HG02610 (cell line): ENCODE data around the gene ABHD12B.

Experiments
- ATAC-seq: cut with Tn5 transposase; IDR thresholded peaks from one replicate; pipeline ENCODE4 v1.9.1; 2021; ENCODE audit warnings: mild to moderate bottlenecking, moderate library complexity; ENCODE audit not compliant: unreplicated experiment

Gene ABHD12B, protein sequence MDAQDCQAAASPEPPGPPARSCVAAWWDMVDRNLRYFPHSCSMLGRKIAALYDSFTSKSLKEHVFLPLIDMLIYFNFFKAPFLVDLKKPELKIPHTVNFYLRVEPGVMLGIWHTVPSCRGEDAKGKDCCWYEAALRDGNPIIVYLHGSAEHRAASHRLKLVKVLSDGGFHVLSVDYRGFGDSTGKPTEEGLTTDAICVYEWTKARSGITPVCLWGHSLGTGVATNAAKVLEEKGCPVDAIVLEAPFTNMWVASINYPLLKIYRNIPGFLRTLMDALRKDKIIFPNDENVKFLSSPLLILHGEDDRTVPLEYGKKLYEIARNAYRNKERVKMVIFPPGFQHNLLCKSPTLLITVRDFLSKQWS

DNA sequence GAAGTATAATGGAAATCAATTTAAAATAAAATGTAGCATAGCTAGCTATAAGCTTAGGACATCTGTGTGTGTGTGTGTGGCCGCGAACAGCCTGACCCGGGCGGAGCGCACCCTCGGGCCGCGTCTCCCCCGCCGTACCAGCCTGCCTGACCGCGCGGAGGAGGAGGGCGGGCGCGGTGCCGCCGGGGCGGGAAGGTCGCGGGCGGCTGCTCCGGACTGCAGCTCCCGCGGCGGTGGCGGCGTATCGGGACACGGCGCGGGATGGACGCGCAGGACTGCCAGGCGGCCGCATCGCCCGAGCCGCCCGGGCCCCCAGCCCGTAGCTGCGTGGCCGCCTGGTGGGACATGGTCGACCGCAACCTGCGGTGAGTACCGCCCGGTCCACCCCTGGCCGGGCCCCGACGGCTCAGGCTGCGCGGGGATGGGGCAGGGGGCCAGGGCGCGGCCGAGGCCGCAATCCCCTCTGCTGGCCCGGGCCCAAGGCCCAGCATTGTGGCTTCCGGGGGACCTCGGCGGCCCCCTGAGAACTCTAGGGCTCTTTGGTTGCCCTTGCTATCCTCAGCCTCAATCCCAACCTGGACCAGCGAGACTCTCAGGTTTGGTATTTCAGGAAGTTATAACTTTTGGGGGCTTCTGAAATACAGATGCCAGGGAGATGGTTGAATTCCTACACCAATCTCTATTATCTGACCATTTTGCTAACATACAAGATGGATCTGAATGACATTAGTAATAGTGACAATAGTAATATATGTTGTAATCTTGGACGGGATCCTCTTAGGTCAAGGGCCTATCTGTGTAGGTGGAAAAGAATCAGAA, at the start of gene ABHD12B:
Gene ABHD12B, plus strand, starts transcription at position 140 of the 819 bp plus-strand sequence. Its CDS starts 122 bp downstream, at position 262.
- ATAC-seq = no peak

DNA sequence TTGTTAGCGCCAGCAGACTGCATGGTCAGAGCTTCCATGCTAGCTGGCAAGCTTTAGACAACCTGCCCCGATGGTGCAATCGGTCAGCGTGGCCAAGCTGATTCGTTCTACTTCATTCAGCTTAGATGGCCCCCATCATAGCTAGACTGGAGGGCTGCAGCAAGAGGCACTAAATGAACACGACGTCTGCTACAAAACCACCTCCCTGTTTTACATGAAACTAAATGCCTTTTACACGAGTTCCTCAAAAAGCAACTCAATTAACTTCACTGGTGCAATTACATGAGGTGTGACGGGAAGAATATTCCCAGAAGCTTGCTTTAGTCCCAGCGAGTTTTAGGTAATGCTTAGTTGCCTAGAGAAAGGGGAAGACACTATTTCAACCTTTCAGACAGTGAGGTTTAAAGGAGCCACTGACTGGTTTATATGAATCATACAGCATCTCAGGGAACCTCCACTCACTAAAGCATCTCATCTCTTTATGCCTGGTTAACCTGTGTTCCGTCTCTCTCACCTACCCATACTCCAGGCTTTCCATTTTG, 49.3 kb upstream of the ABHD12B start:
- ATAC-seq = peak; percentile 42

DNA sequence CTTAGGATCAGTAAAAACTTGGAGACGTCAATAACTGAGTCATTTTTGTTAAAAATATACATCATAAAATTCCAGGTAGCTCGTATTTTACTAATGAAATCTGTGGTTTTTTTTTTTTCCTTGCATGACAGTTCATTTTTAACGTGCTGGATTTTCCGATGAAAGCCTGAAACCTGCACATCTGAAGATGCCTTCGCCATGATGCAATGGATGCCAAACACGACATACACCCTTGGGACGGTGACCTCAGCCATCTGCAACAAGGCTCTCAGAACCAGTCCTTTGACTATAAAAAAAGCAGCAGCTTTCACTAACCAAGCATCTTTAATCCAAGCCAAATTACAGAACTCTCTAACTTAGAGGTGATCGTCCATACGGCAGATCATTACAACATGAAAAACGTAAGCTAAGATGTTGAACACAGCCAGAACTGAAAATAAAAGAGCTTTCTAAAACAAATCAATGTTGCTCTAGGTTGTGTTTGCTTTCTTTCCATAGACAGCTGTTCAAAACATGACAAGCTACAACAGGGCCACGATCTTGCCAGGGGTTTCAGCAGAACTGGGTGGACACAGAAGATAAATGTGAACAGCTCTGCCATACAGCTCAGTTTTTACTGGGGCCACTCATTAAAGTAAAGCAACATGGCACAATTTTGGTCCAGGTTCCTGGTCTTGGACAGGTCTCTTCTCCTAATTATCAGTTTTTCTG, 48.6 kb upstream of the ABHD12B start:
- ATAC-seq = peak; percentile 10

DNA sequence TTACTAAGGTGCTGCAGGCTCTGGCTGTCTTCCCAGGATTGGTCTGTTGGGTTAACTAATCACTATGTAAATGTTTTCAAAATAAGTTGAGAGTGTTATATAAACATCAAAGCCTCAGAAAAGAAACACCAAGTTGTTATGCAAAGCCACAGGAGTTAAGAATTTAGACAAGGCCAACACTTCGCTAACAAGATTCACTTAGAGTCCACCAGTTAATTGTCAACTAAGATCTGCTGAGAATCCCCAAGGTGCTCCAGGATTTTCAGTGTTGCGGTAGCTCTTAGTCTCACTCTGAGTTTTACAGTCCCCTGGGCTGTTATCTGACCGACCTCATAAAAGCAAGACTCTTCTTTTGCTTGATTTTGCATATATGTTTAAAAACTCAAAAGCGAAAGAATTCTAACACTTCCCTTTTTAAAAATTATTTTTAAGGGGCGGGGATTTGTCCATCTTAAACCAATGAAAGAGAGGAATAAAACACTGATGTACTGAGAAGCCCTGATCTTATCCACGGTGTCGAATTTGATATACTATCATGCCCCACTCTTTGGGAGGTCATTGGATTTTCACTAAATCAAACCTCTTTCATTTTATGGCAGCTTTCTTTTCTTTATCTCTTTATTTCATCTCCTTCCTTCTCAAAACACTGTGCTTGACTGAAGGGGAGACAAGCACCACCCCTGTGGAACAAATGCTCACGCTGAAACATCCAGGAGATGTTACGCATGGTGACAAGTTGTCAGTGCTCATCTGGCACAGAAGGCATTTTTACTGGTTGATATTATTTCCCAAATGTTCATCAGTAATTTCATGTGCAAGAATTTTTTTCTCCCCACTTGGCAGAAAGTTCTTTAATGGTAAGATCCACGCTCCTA, 47.9 kb upstream of the ABHD12B start:
- ATAC-seq = peak; percentile 72

DNA sequence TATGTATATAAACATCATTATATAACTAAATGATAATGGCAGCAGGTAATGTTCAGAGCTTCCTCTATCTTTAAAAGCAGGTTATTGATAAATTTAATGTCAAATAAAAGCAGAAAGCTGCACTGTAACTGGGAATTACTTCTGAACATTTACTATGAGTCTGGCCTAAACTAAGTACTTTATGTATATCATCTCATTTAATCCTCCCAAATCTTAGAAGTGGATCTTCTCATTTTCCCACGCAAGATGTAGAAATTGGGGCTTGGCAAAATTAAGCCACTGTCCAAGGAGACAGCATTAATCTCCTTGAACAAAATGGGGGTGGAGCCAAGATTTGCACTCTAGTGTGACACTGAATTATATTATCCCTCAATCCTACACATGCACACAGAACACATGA, 46.5 kb upstream of the ABHD12B start:
- no peak for ATAC-seq

DNA sequence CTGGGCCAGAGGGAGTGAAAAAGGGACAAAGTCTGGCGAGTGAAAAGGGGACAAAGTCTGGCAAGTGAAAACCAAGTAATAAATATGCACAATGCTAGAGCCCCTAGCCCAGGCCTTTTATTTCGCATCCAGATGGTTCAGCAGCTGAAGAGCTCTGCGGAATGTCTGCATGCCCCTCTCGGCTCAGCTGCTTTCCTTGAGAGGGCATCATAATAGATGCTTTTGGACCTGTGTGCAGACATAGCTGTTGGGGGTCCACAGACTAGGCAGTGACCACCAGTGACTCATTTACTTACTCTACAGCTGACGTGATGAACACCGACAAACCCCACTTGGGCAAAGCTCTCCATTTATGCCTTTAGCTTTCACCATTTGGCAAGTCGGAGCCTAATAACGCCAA, 45.2 kb upstream of the ABHD12B start:
- no peak for ATAC-seq

DNA sequence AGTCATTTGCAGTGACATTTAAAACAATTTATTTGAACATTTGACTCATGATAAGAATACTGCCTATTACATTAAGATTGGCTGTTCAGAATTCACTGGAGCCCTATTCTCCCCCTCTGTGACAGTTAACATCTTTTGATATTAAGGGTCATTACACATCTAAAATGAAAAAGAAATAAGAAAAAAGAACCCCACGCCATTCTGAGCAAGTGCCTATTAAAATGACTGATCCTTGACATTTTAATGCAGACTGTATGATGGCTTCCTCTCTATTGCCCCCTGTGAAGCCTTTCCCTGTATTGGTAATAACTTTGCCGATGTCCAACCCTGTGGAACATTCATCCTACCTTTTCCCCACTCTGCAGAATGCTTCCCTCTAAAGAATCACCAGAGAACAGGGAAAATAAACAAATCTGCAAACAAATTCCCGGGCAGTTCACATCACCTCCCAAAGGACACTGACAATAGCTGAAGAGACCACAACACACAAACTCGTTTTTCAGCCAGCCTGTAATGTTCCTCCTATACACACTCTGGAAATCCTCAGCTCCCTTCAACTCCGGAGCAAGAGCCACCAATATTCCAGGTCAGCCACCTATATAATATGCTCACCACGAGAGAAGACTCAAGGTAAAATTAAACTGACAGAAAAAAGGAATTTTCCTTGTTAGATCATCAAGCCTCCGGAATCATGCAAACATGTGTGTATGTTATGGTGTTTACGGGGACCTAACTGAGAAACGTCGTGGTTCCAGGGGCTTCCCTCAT, 42.9 kb upstream of the ABHD12B start:
- no peak for ATAC-seq

DNA sequence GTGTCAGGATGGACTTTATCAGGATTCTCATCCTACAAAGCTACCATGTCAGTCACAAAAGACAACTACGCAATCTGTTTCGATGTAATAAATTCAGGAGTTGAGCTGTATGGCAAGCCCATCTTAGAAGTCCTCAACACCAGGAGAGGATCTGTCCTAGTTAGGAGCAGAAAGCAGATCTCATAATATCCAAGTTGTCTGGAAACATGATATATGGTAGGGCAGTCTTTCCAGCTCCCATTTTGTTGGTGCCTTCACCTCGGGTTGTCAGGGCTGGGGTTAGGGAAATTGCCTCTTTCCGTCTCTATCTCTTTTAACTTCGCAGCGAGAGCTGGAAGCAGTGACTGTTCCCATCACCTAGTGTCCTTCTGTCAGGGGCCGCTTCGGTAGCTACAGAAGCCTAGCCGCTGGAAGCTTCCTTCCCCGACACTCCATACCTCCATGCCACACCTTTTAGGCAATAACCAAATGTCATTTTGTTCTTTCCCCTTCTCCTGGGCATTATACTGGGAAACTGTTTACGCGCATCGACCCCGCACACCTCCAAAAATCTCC, 42.3 kb upstream of the ABHD12B start:
- no peak for ATAC-seq

DNA sequence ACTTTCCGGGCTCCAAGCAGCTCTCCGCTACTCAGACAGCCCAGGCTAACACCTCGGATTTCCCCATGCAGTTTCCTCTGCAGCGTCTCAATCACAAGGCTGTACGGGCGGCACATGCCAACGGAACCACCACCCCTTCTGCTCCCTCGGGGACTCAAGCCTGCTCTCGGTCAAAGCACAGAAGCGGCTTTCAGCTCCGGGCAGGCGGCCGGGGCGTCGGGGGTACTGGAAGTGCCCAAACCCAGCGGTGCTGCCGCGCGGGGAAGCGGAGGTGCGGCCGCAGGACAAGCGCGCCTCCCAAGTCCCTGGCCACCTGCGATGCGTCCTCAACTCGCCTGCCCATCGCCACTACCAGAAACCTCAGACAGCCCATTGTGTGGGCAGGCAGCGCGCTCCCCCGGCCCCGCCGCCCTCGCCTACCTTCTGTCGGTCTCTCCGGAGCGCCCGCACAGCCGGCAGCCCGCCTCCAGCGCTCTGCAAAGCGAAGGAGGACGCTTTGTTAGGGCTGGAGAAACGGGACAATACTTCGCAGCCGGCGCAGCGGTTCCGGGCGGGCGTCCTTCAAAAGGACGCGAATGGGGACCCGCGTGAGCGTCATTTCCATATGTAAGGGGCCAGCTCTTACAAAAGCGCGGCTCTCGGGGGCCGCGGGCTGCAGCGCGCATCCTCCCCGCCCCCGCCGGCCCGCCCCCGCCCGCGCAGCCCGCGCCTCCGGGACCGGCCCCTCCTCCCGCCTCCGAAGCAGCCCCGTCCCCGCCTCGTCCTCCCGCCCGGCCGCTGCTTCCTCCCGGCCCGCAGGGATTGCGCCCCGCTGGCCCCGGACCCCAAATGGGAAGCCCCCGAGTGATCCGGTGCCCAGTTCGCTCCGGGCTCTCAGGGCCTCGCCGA, 41.6 kb upstream of the ABHD12B start:
- ATAC-seq = peak; percentile 31

DNA sequence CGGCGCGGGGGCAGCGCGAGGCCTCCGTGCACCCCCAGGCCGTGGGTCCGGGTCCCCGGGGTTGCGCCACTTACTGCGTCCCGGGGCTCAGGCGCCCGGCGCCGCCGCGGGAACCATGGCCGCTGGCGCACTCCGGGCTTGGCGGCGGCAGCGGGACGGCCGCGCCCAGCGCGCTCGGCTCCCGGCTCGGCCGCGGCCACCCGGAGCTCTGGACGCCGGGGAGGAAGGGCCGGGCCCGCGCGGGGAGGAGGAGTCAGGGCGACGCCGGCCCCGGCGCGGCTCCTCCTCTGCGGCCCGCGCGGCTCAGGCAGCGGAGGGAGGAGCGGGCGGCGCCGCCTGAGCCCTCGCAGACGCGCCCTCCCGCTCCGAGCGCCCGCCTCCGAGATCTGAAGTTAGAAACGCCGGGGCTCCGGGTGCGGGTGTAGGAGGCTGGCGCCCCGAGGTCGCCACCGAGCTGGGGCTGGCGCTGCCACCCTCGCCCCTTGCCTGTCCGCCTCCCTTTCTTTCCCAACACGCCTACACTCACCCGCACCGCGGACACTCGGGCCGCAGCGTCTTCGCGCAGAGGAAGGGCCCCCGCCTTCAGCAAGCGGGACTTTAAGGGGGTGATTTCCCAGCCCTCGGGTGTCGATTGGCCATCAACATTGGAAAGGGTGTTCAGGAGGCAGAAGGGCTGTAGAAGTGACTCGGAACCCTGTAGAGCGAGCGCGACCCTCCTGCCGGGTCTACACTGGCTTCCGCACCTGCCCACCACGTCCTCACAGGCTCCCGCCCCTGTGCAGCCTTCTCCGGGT, 40.7 kb upstream of the ABHD12B start, which contains the start of gene NIN:
Gene NIN, minus strand, starts transcription at position 231 of the 794 bp plus-strand sequence. CDS start 9,106 bp downstream, outside the sequence.
- peak; percentile 85 for ATAC-seq

DNA sequence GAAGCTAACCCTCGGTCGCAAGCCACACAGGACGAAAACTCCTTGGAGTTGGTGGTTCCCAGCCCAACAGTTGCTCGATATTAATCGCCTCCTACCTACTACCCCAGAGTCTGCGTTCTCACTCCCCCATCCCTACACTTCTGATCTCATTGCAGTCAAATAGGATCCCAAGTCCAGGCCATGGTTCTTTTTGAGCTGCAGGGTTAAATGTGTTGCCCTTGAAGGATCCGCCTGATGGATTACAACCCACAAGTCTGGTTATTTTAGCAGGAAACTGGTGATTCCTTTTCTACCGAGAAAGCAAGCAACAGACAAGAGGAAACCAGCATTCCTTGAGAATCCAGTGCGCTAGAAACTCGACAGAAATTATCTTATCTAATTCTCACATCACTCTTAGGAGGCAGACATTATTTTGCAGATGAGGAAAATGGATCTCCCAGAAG, 40.1 kb upstream of the ABHD12B start:
- no peak for ATAC-seq

DNA sequence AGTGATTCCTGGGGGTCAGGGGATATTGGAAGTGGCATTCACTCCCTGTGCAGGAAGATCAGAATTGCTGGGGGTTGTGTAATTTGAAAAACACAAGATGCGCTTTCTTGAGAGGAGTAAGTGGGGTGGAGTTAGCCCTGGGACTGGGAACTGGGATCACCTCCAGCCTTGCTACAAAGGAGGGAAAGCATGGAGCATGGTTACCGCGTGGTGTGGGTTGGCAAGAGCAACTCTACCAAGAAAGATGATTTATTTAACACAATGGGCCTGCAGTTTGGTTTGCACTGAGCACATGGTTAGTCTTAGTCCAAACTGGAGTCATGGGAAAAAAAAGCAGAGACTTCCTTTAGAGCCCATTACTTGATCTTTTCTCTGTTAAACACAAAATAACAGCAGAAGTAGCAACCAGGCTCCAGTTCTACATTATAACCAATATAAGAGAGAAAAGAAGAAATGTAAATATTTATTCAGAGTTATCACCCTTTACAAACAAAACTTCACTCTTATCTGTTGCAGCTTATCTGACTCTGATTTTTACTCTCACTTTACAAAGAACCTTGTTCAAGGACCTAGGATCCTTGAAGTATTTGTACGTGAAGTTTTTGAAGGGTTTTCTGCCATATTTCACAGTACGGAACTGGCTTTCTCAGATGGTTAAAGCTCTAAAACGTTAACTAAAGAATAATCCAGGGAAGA, 38.8 kb upstream of the ABHD12B start:
- no peak for ATAC-seq

DNA sequence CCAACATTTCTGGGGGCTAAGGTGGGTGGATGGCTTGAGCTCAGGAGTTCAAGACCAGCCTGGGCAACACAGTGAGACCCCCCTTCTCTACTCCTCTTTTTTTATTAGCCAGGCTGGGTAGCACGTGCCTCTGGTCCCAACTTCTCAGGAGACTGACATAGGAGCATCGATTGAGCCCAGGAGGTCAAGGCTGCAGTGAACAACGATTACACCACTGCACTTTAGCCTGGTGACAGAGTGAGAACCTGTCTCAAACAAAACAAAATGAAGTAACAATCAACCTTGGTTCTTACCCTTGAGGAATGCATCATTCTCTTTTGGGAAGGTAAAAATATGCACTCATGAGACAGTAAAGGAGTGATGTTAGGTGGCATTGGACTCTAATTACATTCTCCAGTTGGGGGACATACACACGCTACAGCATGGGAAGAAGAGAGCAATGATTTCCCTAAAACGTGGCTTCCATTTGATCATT, 37.0 kb upstream of the ABHD12B start:
- ATAC-seq = no peak

DNA sequence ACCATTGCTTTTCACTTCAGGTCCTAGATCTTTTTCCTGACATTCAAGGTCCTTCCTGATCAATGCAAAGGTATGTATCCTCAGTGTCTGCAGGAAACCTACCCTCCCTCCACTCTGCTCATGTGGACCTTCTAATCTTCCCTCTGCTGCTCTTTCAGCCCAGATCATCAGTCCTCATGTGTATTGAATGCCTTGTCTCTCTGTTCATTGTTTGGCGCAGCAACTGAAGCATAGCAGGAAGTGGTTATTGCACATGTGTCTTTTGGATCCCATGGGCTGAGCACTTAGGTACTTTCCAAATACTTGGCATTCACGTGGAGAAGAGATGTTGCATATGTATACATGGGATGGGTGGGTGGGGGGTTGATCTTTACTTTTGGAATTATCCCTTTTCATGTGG, 36.6 kb upstream of the ABHD12B start:
- ATAC-seq = peak; percentile 33

DNA sequence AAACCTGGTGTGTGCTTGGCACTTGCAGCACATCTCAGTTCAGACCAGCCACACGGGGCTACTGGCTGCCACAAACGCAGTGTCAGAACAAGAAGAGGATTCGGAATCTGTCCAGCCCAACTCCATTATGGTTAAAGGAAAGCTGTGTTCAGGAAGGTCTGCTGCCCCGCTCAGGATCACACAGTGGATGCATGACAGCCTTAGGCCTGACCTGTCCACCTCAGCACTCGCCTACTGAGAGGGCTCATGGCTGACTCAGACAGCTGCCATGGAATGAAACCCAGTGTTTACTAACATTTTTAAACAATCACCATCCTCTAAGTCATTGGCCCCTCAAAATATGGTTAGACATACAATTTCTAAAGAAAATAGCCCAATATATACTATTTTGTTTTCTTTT, 35.3 kb upstream of the ABHD12B start:
- no peak for ATAC-seq

DNA sequence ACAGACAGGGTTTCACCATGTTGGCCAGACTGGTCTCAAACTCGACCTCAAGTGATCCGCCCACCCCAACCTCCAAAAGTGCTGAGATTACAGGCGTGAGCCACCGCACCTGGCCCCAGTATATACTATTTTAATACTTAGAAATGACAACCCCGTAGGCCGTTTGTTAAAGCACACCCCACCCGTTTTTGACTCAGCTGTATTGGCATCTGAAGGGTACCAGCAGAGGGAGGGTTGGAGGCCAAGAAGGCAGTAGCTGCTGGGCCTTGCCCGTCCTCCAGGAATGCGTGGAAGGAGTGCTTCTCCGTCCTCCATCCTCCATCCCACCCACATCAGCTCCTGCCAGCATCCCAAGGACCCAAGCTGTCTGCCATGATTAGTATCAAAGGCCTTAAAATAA, 34.6 kb upstream of the ABHD12B start:
- ATAC-seq = no peak
